ENCODE results near the gene HS1BP3. TPM values are rescaled to one million over a fixed set of nuclear protein-coding genes. Genes with fewer than 3 reads are reported as not detected.

The HS1BP3 gene
- total and polyA plus RNA-seq, 8 donors: 9.5 to 16.8 (median 10.8) TPM

DNA sequence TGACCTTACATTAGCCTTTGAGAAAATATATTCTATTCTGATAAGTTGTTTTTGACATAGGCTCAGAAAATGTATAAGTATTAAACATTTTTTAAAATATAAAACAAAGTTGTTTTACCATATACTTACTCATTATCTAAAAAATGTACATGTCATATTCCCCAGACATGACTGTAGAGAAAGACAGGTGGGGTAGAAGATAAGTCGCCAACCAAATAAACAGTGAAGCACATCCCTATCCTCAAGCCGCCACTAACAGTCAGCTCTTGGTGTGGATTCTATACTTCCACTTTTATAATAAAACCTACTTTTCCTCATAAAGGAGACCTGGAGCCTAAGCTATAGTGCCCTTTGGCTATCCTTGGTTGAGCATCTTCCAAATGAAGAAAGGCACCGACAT lies 42.4 kb upstream of the HS1BP3 start:
- Histone ChIP-seq H3K4me3 (no peak overlapping the region), H3K27ac (no peak overlapping the region), H3K4me1 (no peaks in the 10 kb centered on the region), H3K36me3 (no peaks in the 10 kb centered on the region), H3K9me3 (no peaks in the 10 kb centered on the region), H3K27me3 (no peaks in the 10 kb centered on the region)
- DNase-seq (no peak), ATAC-seq (no peak), FAIRE-seq (no peak)
- WGBS, 2 donors: 94 to 96% methylated on average over 3 of the region's 3 CpGs
- TF ChIP-seq, protein P1, sequence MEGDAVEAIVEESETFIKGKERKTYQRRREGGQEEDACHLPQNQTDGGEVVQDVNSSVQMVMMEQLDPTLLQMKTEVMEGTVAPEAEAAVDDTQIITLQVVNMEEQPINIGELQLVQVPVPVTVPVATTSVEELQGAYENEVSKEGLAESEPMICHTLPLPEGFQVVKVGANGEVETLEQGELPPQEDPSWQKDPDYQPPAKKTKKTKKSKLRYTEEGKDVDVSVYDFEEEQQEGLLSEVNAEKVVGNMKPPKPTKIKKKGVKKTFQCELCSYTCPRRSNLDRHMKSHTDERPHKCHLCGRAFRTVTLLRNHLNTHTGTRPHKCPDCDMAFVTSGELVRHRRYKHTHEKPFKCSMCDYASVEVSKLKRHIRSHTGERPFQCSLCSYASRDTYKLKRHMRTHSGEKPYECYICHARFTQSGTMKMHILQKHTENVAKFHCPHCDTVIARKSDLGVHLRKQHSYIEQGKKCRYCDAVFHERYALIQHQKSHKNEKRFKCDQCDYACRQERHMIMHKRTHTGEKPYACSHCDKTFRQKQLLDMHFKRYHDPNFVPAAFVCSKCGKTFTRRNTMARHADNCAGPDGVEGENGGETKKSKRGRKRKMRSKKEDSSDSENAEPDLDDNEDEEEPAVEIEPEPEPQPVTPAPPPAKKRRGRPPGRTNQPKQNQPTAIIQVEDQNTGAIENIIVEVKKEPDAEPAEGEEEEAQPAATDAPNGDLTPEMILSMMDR (IDR thresholded peaks at IDR 0.05): no peak
- intact Hi-C loops (cut with DNase I): no loop called here

DNA sequence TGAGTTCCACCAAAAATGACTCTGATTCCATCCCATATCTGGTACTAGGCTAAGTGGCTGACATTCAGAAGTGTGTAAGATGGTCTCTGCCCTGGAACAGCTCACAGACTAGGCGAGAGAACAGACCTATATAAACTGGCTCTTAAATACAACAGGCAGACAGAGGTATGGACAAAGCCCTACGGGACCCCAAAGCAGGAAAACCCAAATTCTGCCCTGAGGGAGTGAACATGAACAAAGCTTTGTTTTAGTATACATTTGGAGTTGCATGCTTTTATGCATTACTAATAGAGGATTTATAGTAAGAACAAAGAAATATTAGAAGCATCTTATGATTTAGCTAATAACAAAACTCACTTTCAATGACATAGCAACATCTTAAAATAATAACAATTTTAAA lies 41.2 kb upstream of the HS1BP3 start:
- DNase-seq: no peak
- TF ChIP-seq, protein P1 (IDR thresholded peaks at IDR 0.05): no peak
- FAIRE-seq: no peak
- Histone ChIP-seq H3K9me3 (no peaks in the 10 kb centered on the region), H3K4me3 (no peak overlapping the region), H3K36me3 (no peaks in the 10 kb centered on the region), H3K27me3 (no peaks in the 10 kb centered on the region), H3K4me1 (no peaks in the 10 kb centered on the region), H3K27ac (no peak overlapping the region)
- intact Hi-C loops (cut with DNase I): no loop called here
- no peak for ATAC-seq
- WGBS, 2 donors: 93 to 98% methylated on average over 2 of the region's 2 CpGs

DNA sequence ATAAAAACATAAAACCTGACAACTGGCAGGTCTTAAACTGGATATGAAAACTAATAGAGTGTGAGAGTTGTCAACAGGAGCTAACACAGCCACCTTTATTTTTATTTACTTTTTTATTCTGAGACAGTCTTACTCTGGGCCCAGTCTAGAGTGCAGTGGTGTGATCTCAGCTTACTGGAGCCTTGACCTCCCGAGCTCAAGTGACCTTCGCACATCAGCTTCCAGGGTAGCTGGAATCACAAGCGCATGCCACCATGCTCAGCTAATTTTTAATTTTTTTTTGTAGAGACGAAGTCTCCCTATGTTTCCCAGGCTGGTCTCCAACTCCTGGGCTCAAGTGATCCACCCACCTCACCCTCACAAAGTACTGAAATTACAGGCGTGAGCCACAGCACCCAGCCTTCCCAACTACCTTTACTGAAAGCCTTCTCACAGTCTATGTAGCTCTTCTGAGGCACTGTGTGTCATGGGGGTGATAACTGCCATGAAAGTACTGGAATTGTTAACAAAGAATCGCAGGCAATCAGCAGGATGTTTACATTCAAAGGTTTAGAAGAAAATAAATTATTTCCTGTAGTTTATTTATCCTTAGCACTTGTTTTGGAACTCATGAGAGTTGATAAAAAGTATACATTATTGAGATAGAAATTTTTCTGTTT lies 40.3 kb upstream of the HS1BP3 start:
- intact Hi-C loops (cut with DNase I): no loop called here

DNA sequence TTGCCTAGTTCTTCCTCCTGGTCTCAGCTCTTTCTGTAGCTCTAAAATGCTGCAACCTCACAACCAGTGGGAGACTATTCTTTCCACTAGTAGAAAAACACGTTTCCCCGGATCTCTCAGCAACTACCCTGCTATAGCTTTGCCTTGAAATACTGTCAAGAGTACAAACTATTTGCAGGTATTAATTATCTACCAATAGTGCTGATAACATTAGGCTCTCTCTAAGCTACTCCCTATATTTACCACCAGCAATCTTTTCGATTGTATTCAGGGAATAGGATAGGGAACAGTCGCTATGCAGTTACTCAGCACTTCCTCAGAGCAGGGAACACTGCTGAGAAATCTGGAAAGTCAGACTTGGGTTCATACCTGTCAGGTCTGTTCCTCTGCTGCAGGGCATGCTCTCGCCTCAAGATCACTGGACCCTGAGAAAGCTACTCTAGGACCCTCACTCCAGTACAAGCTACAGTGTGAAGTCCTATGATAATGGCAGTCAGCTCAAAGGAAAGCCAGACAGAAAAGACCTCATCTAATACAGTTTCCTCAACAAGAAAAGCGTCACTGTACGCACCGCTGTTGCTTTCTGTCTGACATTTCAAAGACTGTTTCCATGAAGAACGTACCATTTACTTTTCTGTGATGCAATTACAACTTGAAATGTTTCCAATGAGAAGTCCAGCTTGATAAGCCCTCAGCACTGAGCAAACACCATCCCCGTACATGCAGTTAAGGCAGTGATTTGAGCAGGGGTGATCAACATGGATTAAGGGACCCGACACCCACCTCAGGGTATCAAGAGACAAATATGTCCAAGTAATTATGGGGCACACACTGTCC lies 38.7 kb upstream of the HS1BP3 start:
- TF ChIP-seq, protein P1 (IDR thresholded peaks at IDR 0.05): no peak
- Histone ChIP-seq H3K4me3 (no peak overlapping the region), H3K9me3 (no peaks in the 10 kb centered on the region), H3K4me1 (no peaks in the 10 kb centered on the region), H3K27me3 (no peaks in the 10 kb centered on the region), H3K36me3 (peaks cover 0 to 5% (median 0%) of the 10 kb centered on the region in 3 donors), H3K27ac (peak overlapping the region in 1 of 4 donors; percentile 3)
- ATAC-seq (peak in 3 of 4 donors; percentile 64 to 73 (median 70)), DNase-seq (no peak), FAIRE-seq (no peak)
- WGBS, 2 donors: 43 to 47% methylated on average over 11 of the region's 11 CpGs
- intact Hi-C loops (cut with DNase I): no loop called here

More for the DNA sequence above, 40.3 kb upstream of the HS1BP3 start:
- Histone ChIP-seq H3K36me3 (peaks cover 0 to 5% (median 0%) of the 10 kb centered on the region in 3 donors), H3K27ac (no peak overlapping the region), H3K27me3 (no peaks in the 10 kb centered on the region), H3K4me1 (no peaks in the 10 kb centered on the region), H3K9me3 (no peaks in the 10 kb centered on the region), H3K4me3 (no peak overlapping the region)
- DNase-seq (no peak), ATAC-seq (no peak), FAIRE-seq (no peak)
- TF ChIP-seq, protein P1 (IDR thresholded peaks at IDR 0.05): no peak
- 88 to 93% methylated on average over 6 of the region's 6 CpGs for WGBS, 2 donors

Measured in pancreas (tissue), 10 donors.